H1 (cell line): ENCODE results near the gene GLIS2. TPM values are rescaled to one million over a fixed set of nuclear protein-coding genes. Genes with fewer than 3 reads are reported as not detected.

Source experiments
- CTCF ChIA-PET: fragments of 300-600 bp; sonication (Branson Sonifier 250); formaldehyde crosslinking; loops from one replicate; lab custom pipeline; 2021; ENCODE audit not compliant: partially characterized antibody; lab: Charles Lee
- POLR2A ChIA-PET: fragments of 300-600 bp; sonication (Branson Sonifier 250); formaldehyde crosslinking; loops from one replicate; lab custom pipeline; 2021; ENCODE audit warnings: inconsistent platforms; ENCODE audit not compliant: partially characterized antibody; lab: Charles Lee
- DNase-seq, 2 experiments: peaks; one replicate each; pipeline versions ENCODE4 v3.0.0 to v3.0.0-alpha.2; 2010 to 2022; ENCODE audit warnings: low spot score in 2 of 2, low read depth in 1 of 2, mixed read lengths in 1 of 2
- FAIRE-seq: peaks from 2 replicates; lab custom pipeline; 2011; peaks lifted over from hg19 to GRCh38; lab: Jason Lieb, UNC
- H2AFZ ChIP-seq: 2 replicates; pipeline ENCODE4 v1.8.1; 2012; ENCODE audit warnings: low read length, inconsistent platforms
- H2AK5ac ChIP-seq: 2 replicates; pipeline ENCODE4 v1.6.1; 2013; ENCODE audit warnings: low read depth, low read length
- H2BK120ac ChIP-seq: replicated peaks from 2 replicates; pipeline ENCODE3; 2013; ENCODE audit warnings: low read depth, low read length, inconsistent platforms
- H2BK12ac ChIP-seq: 2 replicates; pipeline ENCODE4 v1.6.1; 2013; ENCODE audit warnings: low read depth, low read length
- H2BK15ac ChIP-seq: 2 replicates; pipeline ENCODE4 v1.6.1; 2013; ENCODE audit warnings: low read length
- H2BK20ac ChIP-seq: 2 replicates; pipeline ENCODE4 v1.6.1; 2013; ENCODE audit warnings: low read length
- H2BK5ac ChIP-seq: 2 replicates; pipeline ENCODE4 v1.6.1; 2013; ENCODE audit warnings: low read depth, low read length
- H3K14ac ChIP-seq: 2 replicates; pipeline ENCODE4 v1.6.1; 2013; ENCODE audit warnings: inconsistent platforms; ENCODE audit not compliant: insufficient read length
- H3K18ac ChIP-seq: 2 replicates; pipeline ENCODE4 v1.6.1; 2013; ENCODE audit warnings: low read length; ENCODE audit errors: extremely low read depth
- H3K23ac ChIP-seq: 2 replicates; pipeline ENCODE4 v1.6.1; 2013; ENCODE audit warnings: inconsistent platforms; ENCODE audit not compliant: insufficient read length
- H3K23me2 ChIP-seq: 2 replicates; pipeline ENCODE4 v1.6.1; 2013; ENCODE audit warnings: low read depth, low read length
- H3K27ac ChIP-seq: 2 replicates; pipeline ENCODE4 v1.6.1; 2011; ENCODE audit warnings: low read depth, low read length, inconsistent platforms
- H3K27me3 ChIP-seq, 4 experiments: replicated peaks in 1 of 4; 1 replicate in 1 of 4; 2 replicates in 3 of 4; pipeline versions ENCODE4 v1.6.1 to v1.8.1; 2011 to 2013; ENCODE audit warnings: low read length in 3 of 4, mild to moderate bottlenecking in 3 of 4, inconsistent platforms in 2 of 4, mixed read lengths in 2 of 4, moderate library complexity in 1 of 4; ENCODE audit not compliant: control insufficient read depth in 3 of 4, insufficient read depth in 3 of 4; ENCODE audit errors: extremely low read depth in 1 of 4
- H3K36me3 ChIP-seq, 4 experiments: 2 replicates each; pipeline versions ENCODE4 v1.6.1 to v1.8.1; 2011 to 2013; ENCODE audit warnings: mild to moderate bottlenecking in 4 of 4, low read length in 3 of 4, moderate library complexity in 2 of 4, control low read depth in 1 of 4, inconsistent platforms in 1 of 4; ENCODE audit not compliant: insufficient read depth in 4 of 4, control insufficient read depth in 2 of 4
- H3K4ac ChIP-seq: replicated peaks from 2 replicates; pipeline ENCODE3; 2013; ENCODE audit warnings: low read length, low read depth, mixed read lengths, inconsistent platforms; ENCODE audit not compliant: insufficient read length
- H3K4me1 ChIP-seq, 4 experiments: replicated peaks in 1 of 4; 1 replicate in 1 of 4; 2 replicates in 3 of 4; pipeline versions ENCODE4 v1.6.1 to v1.8.1; 2011 to 2013; ENCODE audit warnings: low read length in 3 of 4, inconsistent platforms in 2 of 4, mixed read lengths in 1 of 4; ENCODE audit not compliant: insufficient read depth in 4 of 4, control insufficient read depth in 3 of 4
- H3K4me2 ChIP-seq, 2 experiments: 2 replicates each; pipeline versions ENCODE4 v1.6.1 to v1.8.1; 2011 to 2013; ENCODE audit warnings: low read depth in 2 of 2, low read length in 2 of 2, control low read depth in 1 of 2, inconsistent platforms in 1 of 2, mild to moderate bottlenecking in 1 of 2; ENCODE audit not compliant: insufficient read depth in 1 of 2
- H3K4me3 ChIP-seq, 4 experiments: fragments of 200-600, 300-600 bp in 1 of 4; sonication (generic), shearing (Covaris generic), sonication (Bioruptor Twin) in 1 of 4; 2 replicates each; pipeline versions ENCODE4 v1.5.1 to v1.8.1; 2011 to 2016; ENCODE audit warnings: low read length in 4 of 4, low read depth in 3 of 4, control low read depth in 2 of 4, inconsistent platforms in 2 of 4, mild to moderate bottlenecking in 2 of 4, mixed read lengths in 1 of 4, moderate library complexity in 1 of 4; ENCODE audit not compliant: insufficient read depth in 2 of 4; ENCODE audit errors: extremely low read depth in 1 of 4
- H3K56ac ChIP-seq: replicated peaks from 2 replicates; pipeline ENCODE3; 2013; ENCODE audit warnings: low read depth, mild to moderate bottlenecking, mixed read lengths, low read length, inconsistent platforms; ENCODE audit not compliant: insufficient read length
- H3K79me1 ChIP-seq: 2 replicates; pipeline ENCODE4 v1.6.1; 2013; ENCODE audit warnings: low read depth, low read length, control low read depth
- H3K79me2 ChIP-seq, 2 experiments: 2 replicates each; pipeline versions ENCODE4 v1.6.1 to v1.8.1; 2012 to 2013; ENCODE audit warnings: low read length in 2 of 2, mild to moderate bottlenecking in 2 of 2, inconsistent platforms in 1 of 2; ENCODE audit not compliant: insufficient read depth in 2 of 2, control insufficient read depth in 1 of 2
- H3K9ac ChIP-seq, 4 experiments: replicated peaks in 1 of 4; 1 replicate in 1 of 4; 2 replicates in 3 of 4; pipeline versions ENCODE4 v1.6.1 to v1.8.1; 2011 to 2013; ENCODE audit warnings: low read depth in 3 of 4, low read length in 3 of 4, control low read depth in 2 of 4, mild to moderate bottlenecking in 2 of 4, moderate library complexity in 2 of 4, inconsistent platforms in 1 of 4; ENCODE audit errors: extremely low read depth in 1 of 4
- H3K9me3 ChIP-seq, 2 experiments: 2 replicates each; pipeline versions ENCODE4 v1.6.1 to v1.8.1; 2012 to 2013; ENCODE audit warnings: mild to moderate bottlenecking in 2 of 2, moderate library complexity in 2 of 2, control low read depth in 1 of 2, inconsistent platforms in 1 of 2, low read depth in 1 of 2, low read length in 1 of 2, mixed read lengths in 1 of 2; ENCODE audit not compliant: insufficient read depth in 2 of 2
- H4K20me1 ChIP-seq, 2 experiments: replicated peaks in 1 of 2; 2 replicates each; pipeline versions ENCODE3 to v1.8.1; 2011 to 2013; ENCODE audit warnings: inconsistent platforms in 2 of 2, low read length in 2 of 2, mild to moderate bottlenecking in 1 of 2; ENCODE audit not compliant: insufficient read depth in 2 of 2, control insufficient read depth in 1 of 2
- H4K5ac ChIP-seq: 2 replicates; pipeline ENCODE4 v1.6.1; 2013; ENCODE audit warnings: low read length, low read depth, mixed read lengths, inconsistent platforms; ENCODE audit not compliant: insufficient read length
- H4K8ac ChIP-seq: 2 replicates; pipeline ENCODE4 v1.8.0; 2013; ENCODE audit warnings: mild to moderate bottlenecking, moderate library complexity, low read length, inconsistent platforms; ENCODE audit not compliant: insufficient read depth; ENCODE audit errors: extremely low read depth
- H4K91ac ChIP-seq: replicated peaks from 2 replicates; pipeline ENCODE3; 2013; ENCODE audit warnings: low read length, mixed read lengths, inconsistent platforms; ENCODE audit not compliant: insufficient read length
- BRCA1 ChIP-seq: IDR thresholded peaks from 2 replicates; pipeline ENCODE4 v1.6.1; 2012; ENCODE audit warnings: low read depth, low read length, improper control_type of control experiment
- CHD1 ChIP-seq: IDR thresholded peaks from 2 replicates; pipeline ENCODE4 v1.6.1; 2012; ENCODE audit warnings: low read depth, low read length, improper control_type of control experiment
- CREB1 ChIP-seq: IDR thresholded peaks from 2 replicates; pipeline ENCODE4 v1.6.1; 2012; ENCODE audit warnings: inconsistent platforms
- FOSL1 ChIP-seq: IDR thresholded peaks from 2 replicates; pipeline ENCODE4 v1.6.1; 2011; ENCODE audit warnings: mild to moderate bottlenecking, low read depth, low read length, moderate library complexity; ENCODE audit not compliant: insufficient read depth
- JUND ChIP-seq: IDR thresholded peaks from 2 replicates; pipeline ENCODE4 v1.6.1; 2011; ENCODE audit warnings: mild to moderate bottlenecking, improper control_type of control experiment, low read length
- KDM5A ChIP-seq: fragments of 200-600 bp; IDR thresholded peaks from 2 replicates; pipeline ENCODE4 v1.7.1; 2012; ENCODE audit warnings: mild to moderate bottlenecking, low read length, inconsistent platforms, mixed read lengths
- MAFK ChIP-seq: IDR thresholded peaks from 2 replicates; pipeline ENCODE4 v1.6.1; 2012; ENCODE audit warnings: low read depth, mild to moderate bottlenecking, improper control_type of control experiment, low read length
- NANOG ChIP-seq: IDR thresholded peaks from 2 replicates; pipeline ENCODE4 v1.6.1; 2011; ENCODE audit warnings: low read length, low read depth, mild to moderate bottlenecking, inconsistent platforms; ENCODE audit not compliant: insufficient read depth, poor library complexity, severe bottlenecking
- NRF1 ChIP-seq: IDR thresholded peaks from 2 replicates; pipeline ENCODE4 v1.6.1; 2011; ENCODE audit warnings: mild to moderate bottlenecking, low read depth, low read length, improper control_type of control experiment
- RNF2 ChIP-seq: fragments of 200-900, 300-1000 bp; sonication (generic); IDR thresholded peaks from 2 replicates; pipeline ENCODE4 v1.7.1; 2016; ENCODE audit warnings: borderline replicate concordance, low read depth, mild to moderate bottlenecking, antibody characterized with exemption, low read length; ENCODE audit not compliant: poor library complexity, severe bottlenecking; ENCODE audit errors: missing control alignments
- RXRA ChIP-seq: IDR thresholded peaks from 2 replicates; pipeline ENCODE4 v1.6.1; 2011; ENCODE audit warnings: low read depth, mild to moderate bottlenecking, low read length, moderate library complexity; ENCODE audit not compliant: insufficient read depth
- SIN3A ChIP-seq, 2 experiments: IDR thresholded peaks in 1 of 2; conservative IDR thresholded peaks in 1 of 2; 2 replicates each; pipeline ENCODE4 v1.6.1; 2011 to 2012; ENCODE audit warnings: low read length in 2 of 2, improper control_type of control experiment in 1 of 2, low read depth in 1 of 2, mild to moderate bottlenecking in 1 of 2
- TCF12 ChIP-seq: IDR thresholded peaks from 2 replicates; pipeline ENCODE4 v1.6.1; 2011; ENCODE audit warnings: low read depth, mild to moderate bottlenecking, low read length
- ZNF274 ChIP-seq: IDR thresholded peaks from 2 replicates; pipeline ENCODE4 v1.7.0; 2012; ENCODE audit warnings: low read length, borderline replicate concordance; ENCODE audit errors: extremely low read depth
- WGBS, 2 experiments: shearing (Covaris generic) in 1 of 2; methylation state at CpG; one replicate each; pipeline versions ENCODE4 v1.1.6 to v1.1.7; 2013 to 2015; ENCODE audit warnings: low lambda C conversion rate in 2 of 2, mixed read lengths in 2 of 2, inconsistent platforms in 1 of 2, low coverage in 1 of 2, missing lambda C conversion rate in 1 of 2; ENCODE audit not compliant: insufficient replicate concordance in 2 of 2, insufficient coverage in 1 of 2, insufficient read length in 1 of 2; ENCODE audit errors: extremely low coverage in 1 of 2, missing lambda C conversion rate in 1 of 2; 5-methylcytosine and 5-hydroxymethylcytosine counted together
- polyA plus RNA-seq, 7 experiments: library from polyadenylated mRNA; depleted of rRNA in 3 of 7; stranded (reverse) in 5 of 7; unstranded in 2 of 7; fragments of >200 nt in 5 of 7; fragments of 200-250 nt in 2 of 7; gene quantifications; 1 replicate in 5 of 7; 2 replicates in 1 of 7; 4 replicates in 1 of 7; pipeline versions ENCODE4 v1.2.1 to v1.2.3, GENCODE V29; 2011 to 2013; ENCODE audit warnings: missing spikeins in 2 of 7, mixed read lengths in 2 of 7
- total RNA-seq: library from RNA; stranded (reverse); fragmentation: NEBNext Ultra II Directional; extraction: Animal tissue kit (Norgen Biotek cat#: 25700); gene quantifications from 2 replicates; pipeline ENCODE4 v1.2.1, GENCODE V29; 2021

GLIS2 gene
- total and polyA plus RNA-seq, 2 of the 8 experiments (the other 6 are each of a cell fraction or from before 2014, with no cell fraction given) = 4.3 to 17.4 TPM

DNA sequence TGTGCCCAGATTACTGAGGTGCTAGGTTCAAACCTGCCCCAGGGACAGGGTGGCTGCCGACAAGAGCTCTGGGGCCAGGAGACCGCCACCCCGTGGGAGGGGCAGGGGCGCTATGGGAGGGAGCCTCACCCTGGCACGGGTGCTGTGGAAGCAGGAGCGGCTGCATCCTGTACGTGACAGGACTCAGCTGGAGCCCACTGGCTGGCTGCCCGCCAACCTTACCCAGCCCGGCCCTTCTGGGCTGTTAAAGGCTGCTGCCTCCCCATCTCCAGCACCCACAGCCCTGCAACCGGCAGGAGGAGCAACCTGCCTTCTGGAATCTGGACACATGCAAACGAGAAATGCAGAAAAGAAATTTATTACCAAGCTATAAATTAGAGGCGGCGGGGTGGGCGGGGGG lies 24.0 kb downstream of the GLIS2 start:
- DNase-seq = no peak
- Histone ChIP-seq H2AFZ (no peak overlapping the region), H3K56ac (no peak overlapping the region), H2BK12ac (no peak overlapping the region), H3K18ac (no peak overlapping the region), H2BK120ac (no peak overlapping the region), H3K4ac (no peak overlapping the region), H3K27ac (no peak overlapping the region), H3K36me3 (peaks cover 0 to 15% (median 9%) of the 10 kb centered on the region in 4 experiments; a peak in 4 of 8 replicates), H4K5ac (no peak overlapping the region), H4K20me1 (peaks cover 22 to 23% of the 10 kb centered on the region in 2 experiments), H2BK20ac (no peak overlapping the region), H3K4me1 (no peaks in the 10 kb centered on the region; a peak in 2 of 7 replicates), H3K23me2 (no peaks in the 10 kb centered on the region; the same call in 1 of the 2 replicates), H4K8ac (no peak overlapping the region), H3K23ac (no peak overlapping the region), H3K79me2 (peaks cover 0 to 16% of the 10 kb centered on the region in 2 experiments; a peak in 3 of 4 replicates)
- no peak for FAIRE-seq
- 96% methylated on average over 14 of the region's 14 CpGs; no CpG with 5 or more reads in 1 of the 2 experiments for WGBS, 2 experiments
- CTCF ChIA-PET = interaction anchor here (0.6 to 17.1 kb wide), 21 partner anchors 8 to 793 kb away, joined by 3 to 211 read pairs (median 5); no protein-coding TSS in a partner anchor
- TF ChIP-seq NRF1 = no peak
- no peak for TF ChIP-seq FOSL1
- TF ChIP-seq BRCA1 = no peak
- no peak for TF ChIP-seq ZNF274
- TF ChIP-seq RXRA = no peak
- TF ChIP-seq SIN3A (conservative IDR thresholded peaks at IDR 0.05 in 1 of 2, IDR thresholded peaks at IDR 0.05 in 1 of 2; ENCODE audit: low read depth in 1 of 2, low read length in 2 of 2) = no peak
- no peak for TF ChIP-seq MAFK
- no peak for TF ChIP-seq KDM5A
- no peak for TF ChIP-seq CREB1
- no peak for TF ChIP-seq RNF2
- TF ChIP-seq JUND = no peak
- TF ChIP-seq NANOG = no peak
- TF ChIP-seq CHD1 = no peak
- TF ChIP-seq TCF12 = no peak
- TF ChIP-seq, all 59 proteins: peak for 0
- Histone ChIP-seq H3K14ac (no peak overlapping the region), H3K4me2 (no peak overlapping the region), H3K9ac (no peak overlapping the region), H2BK5ac (no peak overlapping the region), H3K79me1 (peaks cover 5% of the 10 kb centered on the region), H3K9me3 (peaks cover 2% of the 10 kb centered on the region in 2 experiments; a peak in 1 of 4 replicates), H3K27me3 (no peaks in the 10 kb centered on the region), H3K4me3 (no peak overlapping the region), H2AK5ac (no peak overlapping the region), H4K91ac (no peak overlapping the region), H2BK15ac (no peak overlapping the region)
- POLR2A ChIA-PET = interaction anchor here (0.6 to 16.2 kb wide), 14 partner anchors 8 to 535 kb away, joined by 3 to 154 read pairs (median 3); partner anchors contain the start of gene PAM16
